GM23338 (cell line): ENCODE data around the gene STK4. TPM values are rescaled to one million over a fixed set of nuclear protein-coding genes. Genes with fewer than 3 reads are reported as not detected.

Source experiments
- ATAC-seq: fragments of 200-7000 bp; cut with Tn5 transposase; 3 replicates; pipeline ENCODE4 v1.9.1; 2020
- DNase-seq: peaks from one replicate; pipeline ENCODE4 v3.0.0-alpha.2; 2015; ENCODE audit warnings: low spot score
- H2AFZ ChIP-seq: fragments of 200-600 bp; sonication (generic); 2 replicates; pipeline ENCODE4 v1.8.0; 2016; ENCODE audit warnings: antibody characterized with exemption, mild to moderate bottlenecking, moderate library complexity
- H3F3A ChIP-seq: fragments of 200-600 bp; sonication (generic); replicated peaks from 2 replicates; pipeline ENCODE4 v1.8.0; 2017; ENCODE audit warnings: antibody characterized with exemption, mixed run types, low read depth
- H3K27ac ChIP-seq: fragments of 200-600 bp; sonication (generic); 2 replicates; pipeline ENCODE4 v1.6.1; 2016; ENCODE audit warnings: low read depth
- H3K27me3 ChIP-seq: fragments of 200-600 bp; sonication (generic); 2 replicates; pipeline ENCODE4 v1.8.0; 2016; ENCODE audit warnings: mild to moderate bottlenecking, mixed run types, moderate library complexity; ENCODE audit not compliant: insufficient read depth
- H3K36me3 ChIP-seq: fragments of 200-600 bp; sonication (generic); 2 replicates; pipeline ENCODE4 v1.8.0; 2016; ENCODE audit warnings: mild to moderate bottlenecking; ENCODE audit not compliant: insufficient read depth
- H3K4me1 ChIP-seq: fragments of 200-600 bp; sonication (generic); 2 replicates; pipeline ENCODE4 v1.8.0; 2016; ENCODE audit warnings: mild to moderate bottlenecking, moderate library complexity; ENCODE audit not compliant: insufficient read depth
- H3K4me2 ChIP-seq: fragments of 200-600 bp; sonication (generic); 2 replicates; pipeline ENCODE4 v1.7.1; 2017; ENCODE audit warnings: mixed run types
- H3K4me3 ChIP-seq: fragments of 200-600 bp; sonication (generic); 2 replicates; pipeline ENCODE4 v1.6.1; 2016; ENCODE audit warnings: mixed run types
- H3K79me2 ChIP-seq: fragments of 200-600 bp; sonication (generic); replicated peaks from 2 replicates; pipeline ENCODE4 v1.8.0; 2017; ENCODE audit warnings: mild to moderate bottlenecking; ENCODE audit not compliant: insufficient read depth
- H3K9me2 ChIP-seq: fragments of 200-600 bp; sonication (generic); 2 replicates; pipeline ENCODE4 v1.8.0; 2017; ENCODE audit not compliant: insufficient read depth
- H4K20me1 ChIP-seq: fragments of 200-600 bp; sonication (generic); replicated peaks from 2 replicates; pipeline ENCODE4 v1.8.0; 2017; ENCODE audit warnings: mild to moderate bottlenecking; ENCODE audit not compliant: insufficient read depth
- H3K27ac Mint-ChIP-seq: 2 replicates; pipeline ENCODE4 v1.8.0; 2020; ENCODE audit warnings: inconsistent platforms, mild to moderate bottlenecking, moderate library complexity, mixed read lengths
- H3K27me3 Mint-ChIP-seq: 3 replicates; pipeline ENCODE4 v1.8.0; 2022; ENCODE audit warnings: low read depth, mild to moderate bottlenecking, moderate library complexity, mixed read lengths, inconsistent platforms; ENCODE audit not compliant: insufficient read depth, poor library complexity
- H3K36me3 Mint-ChIP-seq: 3 replicates; pipeline ENCODE4 v1.8.0; 2021; ENCODE audit warnings: low read depth, mild to moderate bottlenecking, inconsistent platforms, moderate library complexity, mixed read lengths
- H3K4me1 Mint-ChIP-seq: 3 replicates; pipeline ENCODE4 v1.8.0; 2020; ENCODE audit warnings: mild to moderate bottlenecking, inconsistent platforms, mixed read lengths
- H3K4me3 Mint-ChIP-seq: 3 replicates; pipeline ENCODE4 v1.8.0; 2021; ENCODE audit warnings: moderate library complexity, mild to moderate bottlenecking, inconsistent platforms, mixed read lengths
- H3K9me3 Mint-ChIP-seq: 3 replicates; pipeline ENCODE4 v1.8.0; 2020; ENCODE audit warnings: moderate library complexity, mild to moderate bottlenecking, inconsistent platforms, mixed read lengths
- CREB1 ChIP-seq: fragments of 250-450 bp; sonication (Bioruptor Pico); IDR thresholded peaks from 2 replicates; pipeline ENCODE4 v1.5.0; 2020; ENCODE audit warnings: low read depth, mild to moderate bottlenecking, moderate library complexity
- CTCF ChIP-seq, 2 experiments: fragments of 200-600 bp in 1 of 2; sonication (generic) in 1 of 2; conservative IDR thresholded peaks; 2 replicates each; pipeline versions ENCODE4 v1.5.1 to v1.6.1; 2016 to 2017; ENCODE audit warnings: antibody characterized with exemption in 2 of 2, low read depth in 2 of 2, mild to moderate bottlenecking in 2 of 2, moderate library complexity in 1 of 2
- ETS1 ChIP-seq: IDR thresholded peaks from 2 replicates; pipeline ENCODE4 v1.6.1; 2016; ENCODE audit warnings: antibody characterized with exemption
- EZH2 ChIP-seq: fragments of 200-600 bp; sonication (generic); IDR thresholded peaks from one replicate; pipeline ENCODE4 v1.8.0; 2017; ENCODE audit warnings: antibody characterized with exemption, mild to moderate bottlenecking, low read depth; ENCODE audit not compliant: unreplicated experiment
- EZH2phosphoT487 ChIP-seq: fragments of 200-600 bp; sonication (generic); IDR thresholded peaks from one replicate; pipeline ENCODE4 v1.8.1; 2018; ENCODE audit warnings: antibody characterized with exemption; ENCODE audit not compliant: unreplicated experiment
- JUNB ChIP-seq: IDR thresholded peaks from one replicate; pipeline ENCODE4 v1.6.1; 2016; ENCODE audit warnings: antibody characterized with exemption; ENCODE audit not compliant: unreplicated experiment
- NANOG ChIP-seq: IDR thresholded peaks from 2 replicates; pipeline ENCODE4 v1.6.1; 2016; ENCODE audit warnings: antibody characterized with exemption, borderline replicate concordance
- POLR2AphosphoS5 ChIP-seq: IDR thresholded peaks from 2 replicates; pipeline ENCODE4 v1.6.1; 2016; ENCODE audit warnings: antibody characterized with exemption, low read depth
- STAT1 ChIP-seq: IDR thresholded peaks from one replicate; pipeline ENCODE4 v1.6.1; 2016; ENCODE audit warnings: antibody characterized with exemption; ENCODE audit not compliant: unreplicated experiment
- ZNF114 ChIP-seq: fragments of 250-450 bp; sonication (Bioruptor Pico); IDR thresholded peaks from 2 replicates; pipeline ENCODE4 v1.5.0; 2020; ENCODE audit warnings: mild to moderate bottlenecking, moderate library complexity
- ZNF331 ChIP-seq: fragments of 250-450 bp; sonication (Bioruptor Pico); IDR thresholded peaks from 2 replicates; pipeline ENCODE4 v1.5.0; 2020; ENCODE audit warnings: low read depth, mild to moderate bottlenecking, moderate library complexity
- polyA plus RNA-seq: library from polyadenylated mRNA; unstranded; fragments of >200 nt; fragmentation: Nextera tagmentation; extraction: Ambion mirVana; gene quantifications from 2 replicates; pipeline ENCODE4 v1.2.1, GENCODE V29; 2016
- total RNA-seq: library from RNA; depleted of rRNA; stranded (reverse); fragments of >200 nt; shearing (Covaris generic); gene quantifications from 2 replicates; pipeline ENCODE4 v1.2.3, GENCODE V29; 2014
- TF ChIP-seq, protein P1 (sequence below): fragments of 250-450 bp; sonication (Bioruptor Pico); IDR thresholded peaks from 2 replicates; pipeline ENCODE4 v1.5.0; 2020; ENCODE audit warnings: mild to moderate bottlenecking, moderate library complexity
- TF ChIP-seq, protein P2 (sequence below): IDR thresholded peaks from one replicate; pipeline ENCODE4 v1.6.1; 2018; ENCODE audit warnings: antibody characterized with exemption; ENCODE audit not compliant: unreplicated experiment

The STK4 gene
- total and polyA plus RNA-seq, 2 experiments from 2014 or later, result 37.7 to 58.7 TPM

- no peak overlapping the region for H3K27ac Mint-ChIP-seq
- peaks cover 28% of the 10 kb centered on the region for H3K79me2 ChIP-seq
- H3K4me1 ChIP-seq, result peaks cover 13% of the 10 kb centered on the region
- peaks cover 35% of the 10 kb centered on the region for H3K36me3 ChIP-seq
- peaks cover 63% of the 10 kb centered on the region for H3K36me3 Mint-ChIP-seq
- H3K27me3 ChIP-seq, result no peaks in the 10 kb centered on the region
- peaks cover 15% of the 10 kb centered on the region for H3K4me1 Mint-ChIP-seq
- no peak overlapping the region for H2AFZ ChIP-seq
- H3K4me3 Mint-ChIP-seq, result no peak overlapping the region
- H3K9me3 Mint-ChIP-seq, result no peaks in the 10 kb centered on the region
- no peak overlapping the region for H3K27ac ChIP-seq
- TF ChIP-seq CREB1 (CRISPR knock-in tag), result no peak
- no peak for TF ChIP-seq EZH2phosphoT487
- no peak for TF ChIP-seq NANOG
- no peak for TF ChIP-seq ZNF331 (CRISPR knock-in tag)
- TF ChIP-seq ETS1, result no peak
- no peak for TF ChIP-seq ZNF114 (CRISPR knock-in tag)
- no peak for TF ChIP-seq CTCF (conservative IDR thresholded peaks at IDR 0.05; ENCODE audit: low read depth in 2 of 2)
- no peak for TF ChIP-seq JUNB
- TF ChIP-seq POLR2AphosphoS5, result no peak
- TF ChIP-seq EZH2, result no peak
- TF ChIP-seq, protein P1, sequence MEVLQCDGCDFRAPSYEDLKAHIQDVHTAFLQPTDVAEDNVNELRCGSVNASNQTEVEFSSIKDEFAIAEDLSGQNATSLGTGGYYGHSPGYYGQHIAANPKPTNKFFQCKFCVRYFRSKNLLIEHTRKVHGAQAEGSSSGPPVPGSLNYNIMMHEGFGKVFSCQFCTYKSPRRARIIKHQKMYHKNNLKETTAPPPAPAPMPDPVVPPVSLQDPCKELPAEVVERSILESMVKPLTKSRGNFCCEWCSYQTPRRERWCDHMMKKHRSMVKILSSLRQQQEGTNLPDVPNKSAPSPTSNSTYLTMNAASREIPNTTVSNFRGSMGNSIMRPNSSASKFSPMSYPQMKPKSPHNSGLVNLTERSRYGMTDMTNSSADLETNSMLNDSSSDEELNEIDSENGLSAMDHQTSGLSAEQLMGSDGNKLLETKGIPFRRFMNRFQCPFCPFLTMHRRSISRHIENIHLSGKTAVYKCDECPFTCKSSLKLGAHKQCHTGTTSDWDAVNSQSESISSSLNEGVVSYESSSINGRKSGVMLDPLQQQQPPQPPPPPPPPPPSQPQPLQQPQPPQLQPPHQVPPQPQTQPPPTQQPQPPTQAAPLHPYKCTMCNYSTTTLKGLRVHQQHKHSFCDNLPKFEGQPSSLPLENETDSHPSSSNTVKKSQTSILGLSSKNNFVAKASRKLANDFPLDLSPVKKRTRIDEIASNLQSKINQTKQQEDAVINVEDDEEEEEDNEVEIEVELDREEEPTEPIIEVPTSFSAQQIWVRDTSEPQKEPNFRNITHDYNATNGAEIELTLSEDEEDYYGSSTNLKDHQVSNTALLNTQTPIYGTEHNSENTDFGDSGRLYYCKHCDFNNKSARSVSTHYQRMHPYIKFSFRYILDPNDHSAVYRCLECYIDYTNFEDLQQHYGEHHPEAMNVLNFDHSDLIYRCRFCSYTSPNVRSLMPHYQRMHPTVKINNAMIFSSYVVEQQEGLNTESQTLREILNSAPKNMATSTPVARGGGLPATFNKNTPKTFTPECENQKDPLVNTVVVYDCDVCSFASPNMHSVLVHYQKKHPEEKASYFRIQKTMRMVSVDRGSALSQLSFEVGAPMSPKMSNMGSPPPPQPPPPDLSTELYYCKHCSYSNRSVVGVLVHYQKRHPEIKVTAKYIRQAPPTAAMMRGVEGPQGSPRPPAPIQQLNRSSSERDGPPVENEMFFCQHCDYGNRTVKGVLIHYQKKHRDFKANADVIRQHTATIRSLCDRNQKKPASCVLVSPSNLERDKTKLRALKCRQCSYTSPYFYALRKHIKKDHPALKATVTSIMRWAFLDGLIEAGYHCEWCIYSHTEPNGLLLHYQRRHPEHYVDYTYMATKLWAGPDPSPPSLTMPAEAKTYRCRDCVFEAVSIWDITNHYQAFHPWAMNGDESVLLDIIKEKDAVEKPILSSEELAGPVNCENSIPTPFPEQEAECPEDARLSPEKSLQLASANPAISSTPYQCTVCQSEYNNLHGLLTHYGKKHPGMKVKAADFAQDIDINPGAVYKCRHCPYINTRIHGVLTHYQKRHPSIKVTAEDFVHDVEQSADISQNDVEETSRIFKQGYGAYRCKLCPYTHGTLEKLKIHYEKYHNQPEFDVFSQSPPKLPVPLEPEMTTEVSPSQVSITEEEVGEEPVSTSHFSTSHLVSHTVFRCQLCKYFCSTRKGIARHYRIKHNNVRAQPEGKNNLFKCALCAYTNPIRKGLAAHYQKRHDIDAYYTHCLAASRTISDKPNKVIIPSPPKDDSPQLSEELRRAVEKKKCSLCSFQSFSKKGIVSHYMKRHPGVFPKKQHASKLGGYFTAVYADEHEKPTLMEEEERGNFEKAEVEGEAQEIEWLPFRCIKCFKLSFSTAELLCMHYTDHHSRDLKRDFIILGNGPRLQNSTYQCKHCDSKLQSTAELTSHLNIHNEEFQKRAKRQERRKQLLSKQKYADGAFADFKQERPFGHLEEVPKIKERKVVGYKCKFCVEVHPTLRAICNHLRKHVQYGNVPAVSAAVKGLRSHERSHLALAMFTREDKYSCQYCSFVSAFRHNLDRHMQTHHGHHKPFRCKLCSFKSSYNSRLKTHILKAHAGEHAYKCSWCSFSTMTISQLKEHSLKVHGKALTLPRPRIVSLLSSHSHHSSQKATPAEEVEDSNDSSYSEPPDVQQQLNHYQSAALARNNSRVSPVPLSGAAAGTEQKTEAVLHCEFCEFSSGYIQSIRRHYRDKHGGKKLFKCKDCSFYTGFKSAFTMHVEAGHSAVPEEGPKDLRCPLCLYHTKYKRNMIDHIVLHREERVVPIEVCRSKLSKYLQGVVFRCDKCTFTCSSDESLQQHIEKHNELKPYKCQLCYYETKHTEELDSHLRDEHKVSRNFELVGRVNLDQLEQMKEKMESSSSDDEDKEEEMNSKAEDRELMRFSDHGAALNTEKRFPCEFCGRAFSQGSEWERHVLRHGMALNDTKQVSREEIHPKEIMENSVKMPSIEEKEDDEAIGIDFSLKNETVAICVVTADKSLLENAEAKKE (CRISPR knock-in tag), result no peak
- no peak for TF ChIP-seq STAT1
- TF ChIP-seq, protein P2, sequence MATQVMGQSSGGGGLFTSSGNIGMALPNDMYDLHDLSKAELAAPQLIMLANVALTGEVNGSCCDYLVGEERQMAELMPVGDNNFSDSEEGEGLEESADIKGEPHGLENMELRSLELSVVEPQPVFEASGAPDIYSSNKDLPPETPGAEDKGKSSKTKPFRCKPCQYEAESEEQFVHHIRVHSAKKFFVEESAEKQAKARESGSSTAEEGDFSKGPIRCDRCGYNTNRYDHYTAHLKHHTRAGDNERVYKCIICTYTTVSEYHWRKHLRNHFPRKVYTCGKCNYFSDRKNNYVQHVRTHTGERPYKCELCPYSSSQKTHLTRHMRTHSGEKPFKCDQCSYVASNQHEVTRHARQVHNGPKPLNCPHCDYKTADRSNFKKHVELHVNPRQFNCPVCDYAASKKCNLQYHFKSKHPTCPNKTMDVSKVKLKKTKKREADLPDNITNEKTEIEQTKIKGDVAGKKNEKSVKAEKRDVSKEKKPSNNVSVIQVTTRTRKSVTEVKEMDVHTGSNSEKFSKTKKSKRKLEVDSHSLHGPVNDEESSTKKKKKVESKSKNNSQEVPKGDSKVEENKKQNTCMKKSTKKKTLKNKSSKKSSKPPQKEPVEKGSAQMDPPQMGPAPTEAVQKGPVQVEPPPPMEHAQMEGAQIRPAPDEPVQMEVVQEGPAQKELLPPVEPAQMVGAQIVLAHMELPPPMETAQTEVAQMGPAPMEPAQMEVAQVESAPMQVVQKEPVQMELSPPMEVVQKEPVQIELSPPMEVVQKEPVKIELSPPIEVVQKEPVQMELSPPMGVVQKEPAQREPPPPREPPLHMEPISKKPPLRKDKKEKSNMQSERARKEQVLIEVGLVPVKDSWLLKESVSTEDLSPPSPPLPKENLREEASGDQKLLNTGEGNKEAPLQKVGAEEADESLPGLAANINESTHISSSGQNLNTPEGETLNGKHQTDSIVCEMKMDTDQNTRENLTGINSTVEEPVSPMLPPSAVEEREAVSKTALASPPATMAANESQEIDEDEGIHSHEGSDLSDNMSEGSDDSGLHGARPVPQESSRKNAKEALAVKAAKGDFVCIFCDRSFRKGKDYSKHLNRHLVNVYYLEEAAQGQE, result no peak
- peaks cover 24% of the 10 kb centered on the region for H4K20me1 ChIP-seq
- no peak overlapping the region for H3K4me2 ChIP-seq
- no peaks in the 10 kb centered on the region for H3F3A ChIP-seq
- no peak for ATAC-seq
- no peak overlapping the region for H3K4me3 ChIP-seq
- DNase-seq, result no peak
- no peaks in the 10 kb centered on the region for H3K9me2 ChIP-seq
- peaks cover 2% of the 10 kb centered on the region for H3K27me3 Mint-ChIP-seq
These were observed 11.0 kb upstream of the STK4 start for GRCh38 chr20:44955270-44955669.
